Measurements from ENCODE around the gene IL12RB2.

The IL12RB2 gene

DNA sequence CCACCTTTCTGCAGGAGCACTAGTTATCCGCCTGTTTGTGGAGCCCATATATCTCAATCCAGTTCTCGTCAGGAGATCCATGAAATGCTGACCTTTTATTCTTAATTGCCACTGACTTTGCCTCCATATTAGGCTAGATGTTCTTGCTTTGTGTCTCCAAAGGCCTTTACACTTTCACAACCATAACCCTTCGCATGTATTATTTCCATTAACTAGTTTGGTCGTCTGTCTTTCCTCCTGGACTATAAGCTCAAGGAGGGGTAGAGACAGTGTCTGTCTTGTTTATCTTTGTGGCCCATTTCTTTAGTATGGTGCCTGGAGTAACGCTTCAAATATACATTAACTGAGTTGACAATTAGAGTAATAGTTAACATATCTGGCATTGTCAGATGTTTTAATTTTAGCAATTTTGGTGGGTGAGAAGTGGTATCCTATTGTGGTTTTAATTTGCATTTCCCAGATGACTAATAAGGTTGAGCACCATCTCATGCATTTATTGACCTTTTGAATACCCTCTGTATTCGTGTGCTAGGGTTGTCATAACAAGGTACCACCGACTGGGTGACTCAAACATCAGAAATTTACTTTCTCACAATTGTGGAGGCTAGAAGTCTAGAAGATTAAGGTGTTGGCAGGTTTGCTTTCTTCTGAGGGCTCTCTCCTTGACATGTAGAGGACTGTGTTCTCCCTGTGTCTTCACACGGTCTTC is 21.7 kb upstream of the IL12RB2 start:
- no peaks in the 10 kb centered on the region for H3K36me3 Mint-ChIP-seq (ENCODE audit: low read depth)
- H3K4me3 Mint-ChIP-seq: no peak overlapping the region
- no peaks in the 10 kb centered on the region for H3K27me3 Mint-ChIP-seq (ENCODE audit: low read depth)
- H3K4me1 Mint-ChIP-seq: no peaks in the 10 kb centered on the region
- H3K27ac Mint-ChIP-seq: no peak overlapping the region
- peaks cover 3% of the 10 kb centered on the region for H3K9me3 Mint-ChIP-seq
- TF ChIP-seq, protein P1, sequence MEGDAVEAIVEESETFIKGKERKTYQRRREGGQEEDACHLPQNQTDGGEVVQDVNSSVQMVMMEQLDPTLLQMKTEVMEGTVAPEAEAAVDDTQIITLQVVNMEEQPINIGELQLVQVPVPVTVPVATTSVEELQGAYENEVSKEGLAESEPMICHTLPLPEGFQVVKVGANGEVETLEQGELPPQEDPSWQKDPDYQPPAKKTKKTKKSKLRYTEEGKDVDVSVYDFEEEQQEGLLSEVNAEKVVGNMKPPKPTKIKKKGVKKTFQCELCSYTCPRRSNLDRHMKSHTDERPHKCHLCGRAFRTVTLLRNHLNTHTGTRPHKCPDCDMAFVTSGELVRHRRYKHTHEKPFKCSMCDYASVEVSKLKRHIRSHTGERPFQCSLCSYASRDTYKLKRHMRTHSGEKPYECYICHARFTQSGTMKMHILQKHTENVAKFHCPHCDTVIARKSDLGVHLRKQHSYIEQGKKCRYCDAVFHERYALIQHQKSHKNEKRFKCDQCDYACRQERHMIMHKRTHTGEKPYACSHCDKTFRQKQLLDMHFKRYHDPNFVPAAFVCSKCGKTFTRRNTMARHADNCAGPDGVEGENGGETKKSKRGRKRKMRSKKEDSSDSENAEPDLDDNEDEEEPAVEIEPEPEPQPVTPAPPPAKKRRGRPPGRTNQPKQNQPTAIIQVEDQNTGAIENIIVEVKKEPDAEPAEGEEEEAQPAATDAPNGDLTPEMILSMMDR (IDR thresholded peaks at IDR 0.05; ENCODE audit: unreplicated experiment in 3 of 3): no peak

DNA sequence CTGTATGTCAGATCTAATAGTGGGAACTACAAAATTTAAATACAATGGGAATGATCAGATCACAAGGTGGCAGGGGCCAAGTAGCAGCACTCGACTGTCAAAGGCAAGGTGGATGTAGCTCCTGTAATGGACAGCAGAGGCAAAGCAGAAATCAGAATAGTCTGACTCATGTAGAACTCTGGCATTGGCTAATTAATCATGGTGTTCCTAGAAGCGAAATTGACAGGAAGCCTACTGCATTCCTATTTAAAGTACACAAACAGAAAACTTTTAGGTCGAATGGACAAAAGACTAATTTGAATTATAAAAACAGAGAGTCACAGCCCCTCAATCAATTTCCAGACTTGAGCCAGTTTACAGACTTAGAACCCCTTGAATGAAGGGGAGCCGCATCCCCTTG is 17.4 kb upstream of the IL12RB2 start:
- H3K4me3 Mint-ChIP-seq: no peak overlapping the region
- TF ChIP-seq, protein P1 (IDR thresholded peaks at IDR 0.05; ENCODE audit: unreplicated experiment in 3 of 3): no peak

DNA sequence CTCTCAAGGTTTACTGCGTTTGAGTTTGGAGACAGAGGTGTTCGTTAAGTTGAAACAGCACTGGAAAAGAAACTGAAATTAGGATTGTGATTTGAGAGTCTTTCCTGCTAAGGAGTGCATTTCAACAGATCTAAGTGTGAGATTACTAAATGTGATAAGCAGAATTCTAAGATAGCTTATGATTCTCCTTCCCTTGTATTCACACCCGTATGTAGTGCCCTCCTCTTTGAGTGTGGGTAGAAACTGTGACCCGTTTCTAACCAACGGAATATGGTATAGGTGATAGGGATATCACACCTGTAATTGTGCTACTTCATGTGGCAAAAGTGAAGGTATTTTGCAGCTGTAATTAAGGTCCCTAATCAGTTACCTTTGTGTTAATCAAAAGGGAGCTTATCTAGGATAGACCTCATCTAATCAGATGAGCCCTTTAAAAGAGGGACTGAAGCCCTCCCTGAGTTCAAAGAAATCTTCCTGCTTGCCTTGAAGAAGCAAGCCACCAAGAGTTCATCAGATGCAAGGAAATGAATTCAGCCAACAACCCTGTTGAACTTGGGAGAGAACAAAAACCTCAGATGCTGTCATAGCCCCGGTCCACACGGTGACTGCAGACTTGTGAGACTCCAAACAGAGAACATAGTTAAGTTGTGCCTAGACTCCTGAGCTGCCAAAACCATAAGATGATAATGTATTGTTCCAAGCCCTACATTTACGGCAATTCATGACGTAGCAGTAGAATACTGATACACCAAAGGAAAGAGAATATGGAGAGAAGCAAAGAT is 12.6 kb upstream of the IL12RB2 start:
- Mint-ChIP-seq H3K9me3 (no peaks in the 10 kb centered on the region), H3K36me3 (ENCODE audit: low read depth) (no peaks in the 10 kb centered on the region), H3K4me3 (no peak overlapping the region), H3K27me3 (ENCODE audit: low read depth) (peaks cover 4% of the 10 kb centered on the region), H3K27ac (no peak overlapping the region), H3K4me1 (no peaks in the 10 kb centered on the region)
- TF ChIP-seq, protein P1 (IDR thresholded peaks at IDR 0.05; ENCODE audit: unreplicated experiment in 3 of 3): no peak

More for the DNA sequence above, 17.4 kb upstream of the IL12RB2 start:
- Mint-ChIP-seq H3K36me3 (ENCODE audit: low read depth) (no peaks in the 10 kb centered on the region), H3K4me1 (no peaks in the 10 kb centered on the region), H3K27me3 (ENCODE audit: low read depth) (peaks cover 4% of the 10 kb centered on the region), H3K9me3 (peaks cover 3% of the 10 kb centered on the region), H3K27ac (no peak overlapping the region)

DNA sequence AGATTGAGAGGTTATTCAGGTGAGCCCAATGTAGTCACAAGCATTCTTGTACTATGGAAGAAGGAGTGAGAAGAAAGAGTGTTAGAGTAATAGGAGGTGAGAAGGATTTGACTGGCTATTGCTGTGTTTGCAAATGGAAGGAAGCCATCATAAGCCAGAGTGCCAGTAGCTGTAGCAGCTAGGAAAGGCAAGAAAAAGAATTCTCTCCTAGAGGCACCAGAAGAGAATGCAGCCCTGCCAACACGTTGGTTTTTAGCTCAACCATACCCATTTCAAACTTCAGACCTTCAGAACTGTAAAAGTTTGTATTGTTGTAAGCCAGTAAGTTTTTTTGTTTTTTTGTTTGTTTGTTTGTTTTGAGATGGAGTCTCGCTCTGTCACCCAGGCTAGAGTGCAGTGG is 8.9 kb upstream of the IL12RB2 start:
- no peak overlapping the region for H3K27ac Mint-ChIP-seq
- no peaks in the 10 kb centered on the region for H3K4me1 Mint-ChIP-seq
- no peaks in the 10 kb centered on the region for H3K9me3 Mint-ChIP-seq
- H3K27me3 Mint-ChIP-seq (ENCODE audit: low read depth): peaks cover 18% of the 10 kb centered on the region
- TF ChIP-seq, protein P1 (IDR thresholded peaks at IDR 0.05; ENCODE audit: unreplicated experiment in 3 of 3): no peak
- no peak overlapping the region for H3K4me3 Mint-ChIP-seq
- no peaks in the 10 kb centered on the region for H3K36me3 Mint-ChIP-seq (ENCODE audit: low read depth)

DNA sequence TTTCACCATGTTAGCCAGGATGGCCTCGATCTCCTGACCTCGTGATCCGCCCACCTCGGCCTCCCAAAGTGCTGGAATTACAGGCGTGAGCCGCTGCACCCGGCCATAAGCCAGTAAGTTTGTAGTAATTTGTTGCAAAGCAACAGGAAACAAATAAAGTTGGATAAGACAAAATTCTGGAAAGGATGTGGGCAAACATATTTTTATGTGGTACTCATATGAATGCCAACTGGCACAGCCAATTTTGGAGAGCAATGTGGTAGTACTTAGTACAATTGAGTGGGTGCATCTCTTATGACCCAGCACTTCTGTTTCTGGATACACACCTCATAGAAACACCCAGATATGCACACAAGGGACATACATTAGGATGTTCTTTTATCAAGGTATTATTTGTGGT is 8.4 kb upstream of the IL12RB2 start:
- Mint-ChIP-seq H3K9me3 (no peaks in the 10 kb centered on the region), H3K27me3 (ENCODE audit: low read depth) (peaks cover 22% of the 10 kb centered on the region), H3K36me3 (ENCODE audit: low read depth) (no peaks in the 10 kb centered on the region), H3K4me1 (no peaks in the 10 kb centered on the region), H3K4me3 (no peak overlapping the region), H3K27ac (no peak overlapping the region)
- TF ChIP-seq, protein P1 (IDR thresholded peaks at IDR 0.05; ENCODE audit: unreplicated experiment in 3 of 3): no peak
